Parathyroid adenoma (tissue), 2 donors: ENCODE measurements around the gene FARS2.

Experiments
- H2AFZ ChIP-seq: fragments of 300-600 bp; sonication (generic); one replicate; pipeline ENCODE4 v1.7.0; 2017; ENCODE audit warnings: antibody characterized with exemption, mild to moderate bottlenecking
- H3K27ac ChIP-seq: fragments of 300-600 bp; sonication (generic); one replicate; pipeline ENCODE4 v1.7.0; 2017
- H3K27me3 ChIP-seq: fragments of 300-600 bp; sonication (generic); one replicate; pipeline ENCODE4 v1.7.0; 2017; ENCODE audit warnings: low read length; ENCODE audit not compliant: control insufficient read depth, insufficient read depth
- H3K36me3 ChIP-seq: fragments of 300-600 bp; sonication (generic); one replicate; pipeline ENCODE4 v1.7.0; 2017; ENCODE audit warnings: low read length; ENCODE audit not compliant: control insufficient read depth, insufficient read depth
- H3K4me1 ChIP-seq: fragments of 300-600 bp; sonication (generic); one replicate; pipeline ENCODE4 v1.7.0; 2017; ENCODE audit warnings: control low read depth
- H3K4me2 ChIP-seq: fragments of 300-600 bp; sonication (generic); one replicate; pipeline ENCODE4 v1.7.0; 2017; ENCODE audit warnings: low read length
- H3K4me3 ChIP-seq: fragments of 300-600 bp; sonication (generic); one replicate; pipeline ENCODE4 v1.7.0; 2017; ENCODE audit warnings: low read depth, low read length
- H3K79me2 ChIP-seq: fragments of 300-600 bp; sonication (generic); one replicate; pipeline ENCODE4 v1.7.0; 2017; ENCODE audit warnings: control low read depth
- H3K9ac ChIP-seq: fragments of 300-600 bp; sonication (generic); one replicate; pipeline ENCODE4 v1.7.0; 2017; ENCODE audit warnings: mild to moderate bottlenecking
- H3K9me3 ChIP-seq: fragments of 300-600 bp; sonication (generic); one replicate; pipeline ENCODE4 v1.7.0; 2017; ENCODE audit warnings: low read length; ENCODE audit not compliant: control insufficient read depth
- CTCF ChIP-seq: fragments of 300-600 bp; sonication (generic); IDR thresholded peaks from one replicate; pipeline ENCODE4 v1.7.0; 2017; ENCODE audit warnings: antibody characterized with exemption, mild to moderate bottlenecking
- donor health status: primary hyperparathyroidism.

Gene FARS2

GRCh38 chr6:5261545-5262109, 314 bp downstream of the FARS2 start:
- H3K79me2 ChIP-seq = peaks cover 22% of the 10 kb centered on the region
- no peaks in the 10 kb centered on the region for H3K36me3 ChIP-seq
- peak overlapping the region; percentile 98 for H3K4me2 ChIP-seq
- H2AFZ ChIP-seq = peak overlapping the region; percentile 94
- H3K27me3 ChIP-seq = no peaks in the 10 kb centered on the region
- peak overlapping the region; percentile 22 for H3K9ac ChIP-seq
- peak overlapping the region; percentile 96 for H3K27ac ChIP-seq
- no peaks in the 10 kb centered on the region for H3K9me3 ChIP-seq
- H3K4me1 ChIP-seq = no peaks in the 10 kb centered on the region
- TF ChIP-seq CTCF = no peak
- H3K4me3 ChIP-seq = peak overlapping the region; percentile 82

GRCh38 chr6:5266423-5266822, 5.1 kb downstream of the FARS2 start:
- Histone ChIP-seq H3K4me2 (no peak overlapping the region), H3K9ac (no peak overlapping the region), H3K36me3 (no peaks in the 10 kb centered on the region), H2AFZ (no peak overlapping the region), H3K27me3 (no peaks in the 10 kb centered on the region), H3K4me3 (no peak overlapping the region), H3K9me3 (no peaks in the 10 kb centered on the region), H3K4me1 (no peaks in the 10 kb centered on the region), H3K27ac (no peak overlapping the region), H3K79me2 (peaks cover 14% of the 10 kb centered on the region)
- no peak for TF ChIP-seq CTCF

GRCh38 chr6:5270093-5270680, 8.9 kb downstream of the FARS2 start:
- Histone ChIP-seq H3K9me3 (no peaks in the 10 kb centered on the region), H3K79me2 (peaks cover 13% of the 10 kb centered on the region), H3K27ac (no peak overlapping the region), H3K4me3 (no peak overlapping the region), H3K9ac (no peak overlapping the region), H2AFZ (no peak overlapping the region), H3K27me3 (no peaks in the 10 kb centered on the region), H3K36me3 (no peaks in the 10 kb centered on the region), H3K4me1 (no peaks in the 10 kb centered on the region), H3K4me2 (no peak overlapping the region)
- TF ChIP-seq CTCF = no peak

- no peak for TF ChIP-seq CTCF
- no peak overlapping the region for H3K9ac ChIP-seq
Measured at GRCh38 chr6:5271926-5272325, 10.6 kb downstream of the FARS2 start.

GRCh38 chr6:5274231-5274630, 12.9 kb downstream of the FARS2 start:
- Histone ChIP-seq H3K27ac (no peak overlapping the region), H3K36me3 (no peaks in the 10 kb centered on the region), H3K4me1 (no peaks in the 10 kb centered on the region), H3K9ac (no peak overlapping the region), H3K9me3 (no peaks in the 10 kb centered on the region), H3K27me3 (no peaks in the 10 kb centered on the region), H3K4me2 (no peak overlapping the region), H3K79me2 (peaks cover 24% of the 10 kb centered on the region), H2AFZ (no peak overlapping the region), H3K4me3 (no peak overlapping the region)
- no peak for TF ChIP-seq CTCF

More at GRCh38 chr6:5271926-5272325, 10.6 kb downstream of the FARS2 start:
- no peak overlapping the region for H3K27ac ChIP-seq
- no peaks in the 10 kb centered on the region for H3K4me1 ChIP-seq
- H3K27me3 ChIP-seq = no peaks in the 10 kb centered on the region
- no peak overlapping the region for H3K4me2 ChIP-seq
- H3K9me3 ChIP-seq = no peaks in the 10 kb centered on the region
- H2AFZ ChIP-seq = no peak overlapping the region
- peaks cover 13% of the 10 kb centered on the region for H3K79me2 ChIP-seq
- no peak overlapping the region for H3K4me3 ChIP-seq
- H3K36me3 ChIP-seq = no peaks in the 10 kb centered on the region
